HEK293 (cell line): ENCODE results near the gene COX18.

Experiments used
- CTCF ChIA-PET: fragments of 350-600 bp; formaldehyde crosslinking; extraction: SDS; loops from one replicate; lab custom pipeline; 2021; ENCODE audit warnings: antibody characterized with exemption; lab: Yijun Ruan, JAX
- POLR2A ChIA-PET: fragments of 300-600 bp; formaldehyde crosslinking; extraction: SDS; loops from one replicate; lab custom pipeline; 2020; ENCODE audit warnings: antibody characterized with exemption, inconsistent platforms; lab: Yijun Ruan, JAX
- H3K27ac ChIP-seq: fragments of 200-500 bp; sonication (Bioruptor generic); 2 replicates; pipeline ENCODE4 v1.5.1; 2014; ENCODE audit warnings: low read depth, low read length, control low read depth, inconsistent platforms; ENCODE audit errors: extremely low read depth
- H3K36me3 ChIP-seq, 2 experiments: fragments of 200-500 bp in 1 of 2; sonication (Bioruptor generic) in 1 of 2; 1 replicate in 1 of 2; 2 replicates in 1 of 2; pipeline ENCODE4 v1.5.1; 2014 to 2017; ENCODE audit warnings: inconsistent platforms in 2 of 2, low read length in 2 of 2; ENCODE audit not compliant: control insufficient read depth in 2 of 2, insufficient read depth in 1 of 2
- H3K4me1 ChIP-seq: fragments of 200-500 bp; sonication (Bioruptor generic); 2 replicates; pipeline ENCODE4 v1.5.1; 2014; ENCODE audit warnings: mild to moderate bottlenecking, low read length, inconsistent platforms; ENCODE audit not compliant: control insufficient read depth, insufficient read depth
- H3K4me3 ChIP-seq: 2 replicates; pipeline ENCODE4 v1.5.1; 2011; ENCODE audit warnings: low read depth, mild to moderate bottlenecking, control low read depth, low read length, moderate library complexity
- H3K9me3 ChIP-seq: fragments of 200-500 bp; sonication (Bioruptor generic); 2 replicates; pipeline ENCODE4 v1.5.1; 2014; ENCODE audit warnings: low read depth, low read length, inconsistent platforms; ENCODE audit not compliant: control insufficient read depth, insufficient read depth
- FEZF1 ChIP-seq: fragments of 450-650 bp; formaldehyde crosslinking; IDR thresholded peaks from 2 replicates; pipeline ENCODE4 v1.5.1; 2016; ENCODE audit warnings: missing biosample characterization, missing genetic modification characterization
- PRDM1 ChIP-seq: fragments of 450-650 bp; formaldehyde crosslinking; IDR thresholded peaks from 2 replicates; pipeline ENCODE4; 2016; ENCODE audit warnings: missing biosample characterization, missing genetic modification characterization
- TRIM28 ChIP-seq: IDR thresholded peaks from 2 replicates; pipeline ENCODE4 v1.6.1; 2011; ENCODE audit warnings: low read length, control low read depth, borderline replicate concordance
- ZBTB21 ChIP-seq: fragments of 450-650 bp; formaldehyde crosslinking; IDR thresholded peaks from 2 replicates; pipeline ENCODE4 v1.5.1; 2017; ENCODE audit warnings: missing biosample characterization, missing genetic modification characterization
- ZNF239 ChIP-seq: fragments of 450-650 bp; formaldehyde crosslinking; IDR thresholded peaks from 2 replicates; pipeline ENCODE4 v1.5.1; 2016; ENCODE audit warnings: missing biosample characterization, missing genetic modification characterization
- ZNF24 ChIP-seq: fragments of 450-650 bp; formaldehyde crosslinking; IDR thresholded peaks from 2 replicates; pipeline ENCODE4 v1.5.1; 2016; ENCODE audit warnings: missing biosample characterization, missing genetic modification characterization
- ZNF335 ChIP-seq: fragments of 450-650 bp; formaldehyde crosslinking; conservative IDR thresholded peaks from 2 replicates; pipeline ENCODE4 v1.5.1; 2016; ENCODE audit warnings: missing biosample characterization, missing genetic modification characterization
- ZNF341 ChIP-seq: fragments of 450-650 bp; formaldehyde crosslinking; IDR thresholded peaks from 2 replicates; pipeline ENCODE4; 2016; ENCODE audit warnings: low read depth, missing biosample characterization, missing genetic modification characterization
- ZNF660 ChIP-seq: fragments of 450-650 bp; IDR thresholded peaks from 2 replicates; pipeline ENCODE4 v1.5.1; 2018; ENCODE audit warnings: missing biosample characterization, mild to moderate bottlenecking, missing genetic modification characterization
- ZNF664 ChIP-seq: fragments of 450-650 bp; formaldehyde crosslinking; IDR thresholded peaks from 2 replicates; pipeline ENCODE4 v1.5.1; 2016; ENCODE audit warnings: missing biosample characterization, missing genetic modification characterization
- TF ChIP-seq, protein P1 (sequence below): fragments of 450-650 bp; formaldehyde crosslinking; IDR thresholded peaks from 2 replicates; pipeline ENCODE4 v1.5.1; 2016; ENCODE audit warnings: missing biosample characterization, missing genetic modification characterization
- TF ChIP-seq, protein P2 (sequence below): fragments of 450-650 bp; formaldehyde crosslinking; IDR thresholded peaks from 2 replicates; pipeline ENCODE4 v1.5.1; 2016; ENCODE audit warnings: missing biosample characterization, missing genetic modification characterization
- TF ChIP-seq, protein P3 (sequence below): fragments of 450-650 bp; formaldehyde crosslinking; IDR thresholded peaks from 2 replicates; pipeline ENCODE4 v1.5.1; 2016; ENCODE audit warnings: missing biosample characterization, missing genetic modification characterization
- TF ChIP-seq, protein P4 (sequence below): fragments of 450-650 bp; formaldehyde crosslinking; IDR thresholded peaks from 2 replicates; pipeline ENCODE4 v1.5.1; 2016; ENCODE audit warnings: missing biosample characterization, missing genetic modification characterization
- TF ChIP-seq, protein P5 (sequence below): fragments of 450-650 bp; formaldehyde crosslinking; IDR thresholded peaks from 2 replicates; pipeline ENCODE4 v1.5.1; 2016; ENCODE audit warnings: missing biosample characterization, missing genetic modification characterization
- TF ChIP-seq, protein P6 (sequence below): fragments of 450-650 bp; formaldehyde crosslinking; IDR thresholded peaks from 2 replicates; pipeline ENCODE4 v1.5.1; 2016; ENCODE audit warnings: missing biosample characterization, missing genetic modification characterization

The COX18 gene, protein sequence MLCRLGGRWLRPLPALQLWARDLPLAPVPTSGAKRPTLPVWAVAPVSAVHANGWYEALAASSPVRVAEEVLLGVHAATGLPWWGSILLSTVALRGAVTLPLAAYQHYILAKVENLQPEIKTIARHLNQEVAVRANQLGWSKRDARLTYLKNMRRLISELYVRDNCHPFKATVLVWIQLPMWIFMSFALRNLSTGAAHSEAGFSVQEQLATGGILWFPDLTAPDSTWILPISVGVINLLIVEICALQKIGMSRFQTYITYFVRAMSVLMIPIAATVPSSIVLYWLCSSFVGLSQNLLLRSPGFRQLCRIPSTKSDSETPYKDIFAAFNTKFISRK

DNA sequence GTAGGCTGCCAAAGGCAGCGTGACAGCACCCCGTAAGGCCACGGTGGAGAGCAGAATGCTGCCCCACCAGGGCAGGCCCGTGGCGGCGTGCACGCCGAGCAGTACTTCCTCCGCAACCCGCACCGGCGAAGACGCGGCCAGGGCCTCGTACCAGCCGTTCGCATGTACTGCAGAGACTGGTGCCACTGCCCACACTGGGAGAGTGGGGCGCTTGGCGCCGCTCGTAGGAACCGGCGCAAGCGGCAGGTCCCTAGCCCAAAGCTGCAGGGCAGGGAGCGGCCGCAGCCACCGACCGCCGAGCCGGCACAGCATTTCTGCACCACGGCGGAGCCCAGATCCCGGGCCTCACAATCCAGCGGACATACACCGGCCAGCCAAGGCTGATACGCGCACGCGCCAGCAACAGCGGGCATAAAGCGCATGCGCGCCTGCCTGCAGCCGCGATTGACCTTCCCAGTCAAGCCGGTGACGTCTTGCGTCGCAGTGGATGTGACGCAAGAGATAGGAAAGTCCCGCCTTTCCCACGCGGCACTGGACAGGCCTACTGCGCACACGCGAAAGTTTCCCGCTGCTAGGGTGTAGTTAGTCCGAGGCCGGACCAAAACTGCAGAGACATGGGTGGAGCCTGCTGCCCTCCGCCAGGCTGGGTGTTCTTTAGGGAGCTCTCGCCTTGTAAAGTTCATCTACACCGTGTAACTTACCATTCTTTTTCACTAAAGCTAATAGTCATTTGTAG lies at the start of gene COX18:
COX18 (minus strand) TSS at position 379 of the 736 bp plus-strand sequence; CDS start at position 312, 67 bp downstream.
- H3K4me1 ChIP-seq, result no peaks in the 10 kb centered on the region
- H3K36me3 ChIP-seq, result peaks cover 0 to 42% of the 10 kb centered on the region in 2 experiments; a peak in 2 of 3 replicates
- H3K4me3 ChIP-seq, result peak within 1 kb of the TSS; percentile 73
- ChIA-PET POLR2A (interaction anchor here (1.7 kb wide), 1 partner anchor 190 kb away, joined by 11 read pairs; the partner anchor contains the start of gene ANKRD17), CTCF (no interaction called here)
- peak within 1 kb of the TSS; percentile 81 for H3K27ac ChIP-seq
- H3K9me3 ChIP-seq, result no peaks in the 10 kb centered on the region
- TF ChIP-seq, protein P1, sequence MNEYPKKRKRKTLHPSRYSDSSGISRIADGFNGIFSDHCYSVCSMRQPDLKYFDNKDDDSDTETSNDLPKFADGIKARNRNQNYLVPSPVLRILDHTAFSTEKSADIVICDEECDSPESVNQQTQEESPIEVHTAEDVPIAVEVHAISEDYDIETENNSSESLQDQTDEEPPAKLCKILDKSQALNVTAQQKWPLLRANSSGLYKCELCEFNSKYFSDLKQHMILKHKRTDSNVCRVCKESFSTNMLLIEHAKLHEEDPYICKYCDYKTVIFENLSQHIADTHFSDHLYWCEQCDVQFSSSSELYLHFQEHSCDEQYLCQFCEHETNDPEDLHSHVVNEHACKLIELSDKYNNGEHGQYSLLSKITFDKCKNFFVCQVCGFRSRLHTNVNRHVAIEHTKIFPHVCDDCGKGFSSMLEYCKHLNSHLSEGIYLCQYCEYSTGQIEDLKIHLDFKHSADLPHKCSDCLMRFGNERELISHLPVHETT (tag by site-specific recombination), result no peak
- TF ChIP-seq, protein P2, sequence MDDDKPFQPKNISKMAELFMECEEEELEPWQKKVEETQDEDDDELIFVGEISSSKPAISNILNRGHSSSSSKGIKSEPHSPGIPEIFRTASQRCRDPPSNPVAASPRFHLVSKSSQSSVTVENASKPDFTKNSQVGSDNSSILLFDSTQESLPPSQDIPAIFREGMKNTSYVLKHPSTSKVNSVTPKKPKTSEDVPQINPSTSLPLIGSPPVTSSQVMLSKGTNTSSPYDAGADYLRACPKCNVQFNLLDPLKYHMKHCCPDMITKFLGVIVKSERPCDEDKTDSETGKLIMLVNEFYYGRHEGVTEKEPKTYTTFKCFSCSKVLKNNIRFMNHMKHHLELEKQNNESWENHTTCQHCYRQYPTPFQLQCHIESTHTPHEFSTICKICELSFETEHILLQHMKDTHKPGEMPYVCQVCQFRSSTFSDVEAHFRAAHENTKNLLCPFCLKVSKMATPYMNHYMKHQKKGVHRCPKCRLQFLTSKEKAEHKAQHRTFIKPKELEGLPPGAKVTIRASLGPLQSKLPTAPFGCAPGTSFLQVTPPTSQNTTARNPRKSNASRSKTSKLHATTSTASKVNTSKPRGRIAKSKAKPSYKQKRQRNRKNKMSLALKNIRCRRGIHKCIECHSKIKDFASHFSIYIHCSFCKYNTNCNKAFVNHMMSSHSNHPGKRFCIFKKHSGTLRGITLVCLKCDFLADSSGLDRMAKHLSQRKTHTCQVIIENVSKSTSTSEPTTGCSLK (tag by site-specific recombination), result no peak
- TF ChIP-seq, protein P3, sequence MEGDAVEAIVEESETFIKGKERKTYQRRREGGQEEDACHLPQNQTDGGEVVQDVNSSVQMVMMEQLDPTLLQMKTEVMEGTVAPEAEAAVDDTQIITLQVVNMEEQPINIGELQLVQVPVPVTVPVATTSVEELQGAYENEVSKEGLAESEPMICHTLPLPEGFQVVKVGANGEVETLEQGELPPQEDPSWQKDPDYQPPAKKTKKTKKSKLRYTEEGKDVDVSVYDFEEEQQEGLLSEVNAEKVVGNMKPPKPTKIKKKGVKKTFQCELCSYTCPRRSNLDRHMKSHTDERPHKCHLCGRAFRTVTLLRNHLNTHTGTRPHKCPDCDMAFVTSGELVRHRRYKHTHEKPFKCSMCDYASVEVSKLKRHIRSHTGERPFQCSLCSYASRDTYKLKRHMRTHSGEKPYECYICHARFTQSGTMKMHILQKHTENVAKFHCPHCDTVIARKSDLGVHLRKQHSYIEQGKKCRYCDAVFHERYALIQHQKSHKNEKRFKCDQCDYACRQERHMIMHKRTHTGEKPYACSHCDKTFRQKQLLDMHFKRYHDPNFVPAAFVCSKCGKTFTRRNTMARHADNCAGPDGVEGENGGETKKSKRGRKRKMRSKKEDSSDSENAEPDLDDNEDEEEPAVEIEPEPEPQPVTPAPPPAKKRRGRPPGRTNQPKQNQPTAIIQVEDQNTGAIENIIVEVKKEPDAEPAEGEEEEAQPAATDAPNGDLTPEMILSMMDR (tag by site-specific recombination), result peak; percentile 90
- TF ChIP-seq ZNF341 (tag by site-specific recombination), result peak; percentile 38; the same call in 1 of the 2 replicates
- TF ChIP-seq, protein P4, sequence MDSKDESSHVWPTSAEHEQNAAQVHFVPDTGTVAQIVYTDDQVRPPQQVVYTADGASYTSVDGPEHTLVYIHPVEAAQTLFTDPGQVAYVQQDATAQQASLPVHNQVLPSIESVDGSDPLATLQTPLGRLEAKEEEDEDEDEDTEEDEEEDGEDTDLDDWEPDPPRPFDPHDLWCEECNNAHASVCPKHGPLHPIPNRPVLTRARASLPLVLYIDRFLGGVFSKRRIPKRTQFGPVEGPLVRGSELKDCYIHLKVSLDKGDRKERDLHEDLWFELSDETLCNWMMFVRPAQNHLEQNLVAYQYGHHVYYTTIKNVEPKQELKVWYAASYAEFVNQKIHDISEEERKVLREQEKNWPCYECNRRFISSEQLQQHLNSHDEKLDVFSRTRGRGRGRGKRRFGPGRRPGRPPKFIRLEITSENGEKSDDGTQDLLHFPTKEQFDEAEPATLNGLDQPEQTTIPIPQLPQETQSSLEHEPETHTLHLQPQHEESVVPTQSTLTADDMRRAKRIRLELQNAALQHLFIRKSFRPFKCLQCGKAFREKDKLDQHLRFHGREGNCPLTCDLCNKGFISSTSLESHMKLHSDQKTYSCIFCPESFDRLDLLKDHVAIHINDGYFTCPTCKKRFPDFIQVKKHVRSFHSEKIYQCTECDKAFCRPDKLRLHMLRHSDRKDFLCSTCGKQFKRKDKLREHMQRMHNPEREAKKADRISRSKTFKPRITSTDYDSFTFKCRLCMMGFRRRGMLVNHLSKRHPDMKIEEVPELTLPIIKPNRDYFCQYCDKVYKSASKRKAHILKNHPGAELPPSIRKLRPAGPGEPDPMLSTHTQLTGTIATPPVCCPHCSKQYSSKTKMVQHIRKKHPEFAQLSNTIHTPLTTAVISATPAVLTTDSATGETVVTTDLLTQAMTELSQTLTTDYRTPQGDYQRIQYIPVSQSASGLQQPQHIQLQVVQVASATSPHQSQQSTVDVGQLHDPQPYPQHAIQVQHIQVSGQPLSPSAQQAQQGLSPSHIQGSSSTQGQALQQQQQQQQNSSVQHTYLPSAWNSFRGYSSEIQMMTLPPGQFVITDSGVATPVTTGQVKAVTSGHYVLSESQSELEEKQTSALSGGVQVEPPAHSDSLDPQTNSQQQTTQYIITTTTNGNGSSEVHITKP (tag by site-specific recombination), result peak; percentile 98
- peak; percentile 98 for TF ChIP-seq ZBTB21 (tag by site-specific recombination)
- TF ChIP-seq ZNF660 (tag by site-specific recombination), result peak; percentile 33; the same call in 1 of the 2 replicates
- TF ChIP-seq, protein P5, sequence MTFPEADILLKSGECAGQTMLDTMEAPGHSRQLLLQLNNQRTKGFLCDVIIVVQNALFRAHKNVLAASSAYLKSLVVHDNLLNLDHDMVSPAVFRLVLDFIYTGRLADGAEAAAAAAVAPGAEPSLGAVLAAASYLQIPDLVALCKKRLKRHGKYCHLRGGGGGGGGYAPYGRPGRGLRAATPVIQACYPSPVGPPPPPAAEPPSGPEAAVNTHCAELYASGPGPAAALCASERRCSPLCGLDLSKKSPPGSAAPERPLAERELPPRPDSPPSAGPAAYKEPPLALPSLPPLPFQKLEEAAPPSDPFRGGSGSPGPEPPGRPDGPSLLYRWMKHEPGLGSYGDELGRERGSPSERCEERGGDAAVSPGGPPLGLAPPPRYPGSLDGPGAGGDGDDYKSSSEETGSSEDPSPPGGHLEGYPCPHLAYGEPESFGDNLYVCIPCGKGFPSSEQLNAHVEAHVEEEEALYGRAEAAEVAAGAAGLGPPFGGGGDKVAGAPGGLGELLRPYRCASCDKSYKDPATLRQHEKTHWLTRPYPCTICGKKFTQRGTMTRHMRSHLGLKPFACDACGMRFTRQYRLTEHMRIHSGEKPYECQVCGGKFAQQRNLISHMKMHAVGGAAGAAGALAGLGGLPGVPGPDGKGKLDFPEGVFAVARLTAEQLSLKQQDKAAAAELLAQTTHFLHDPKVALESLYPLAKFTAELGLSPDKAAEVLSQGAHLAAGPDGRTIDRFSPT, result peak; percentile 71; the same call in 1 of the 2 replicates
- TF ChIP-seq ZNF335, result peak; percentile 70
- TF ChIP-seq TRIM28, result peak; percentile 49; the same call in 1 of the 2 replicates
- peak; percentile 92 for TF ChIP-seq PRDM1 (tag by site-specific recombination)
- TF ChIP-seq FEZF1, result no peak
- TF ChIP-seq, protein P6, sequence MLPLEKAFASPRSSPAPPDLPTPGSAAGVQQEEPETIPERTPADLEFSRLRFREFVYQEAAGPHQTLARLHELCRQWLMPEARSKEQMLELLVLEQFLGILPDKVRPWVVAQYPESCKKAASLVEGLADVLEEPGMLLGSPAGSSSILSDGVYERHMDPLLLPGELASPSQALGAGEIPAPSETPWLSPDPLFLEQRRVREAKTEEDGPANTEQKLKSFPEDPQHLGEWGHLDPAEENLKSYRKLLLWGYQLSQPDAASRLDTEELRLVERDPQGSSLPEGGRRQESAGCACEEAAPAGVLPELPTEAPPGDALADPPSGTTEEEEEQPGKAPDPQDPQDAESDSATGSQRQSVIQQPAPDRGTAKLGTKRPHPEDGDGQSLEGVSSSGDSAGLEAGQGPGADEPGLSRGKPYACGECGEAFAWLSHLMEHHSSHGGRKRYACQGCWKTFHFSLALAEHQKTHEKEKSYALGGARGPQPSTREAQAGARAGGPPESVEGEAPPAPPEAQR (tag by site-specific recombination), result no peak
- TF ChIP-seq ZNF239 (tag by site-specific recombination), result 0 out of 2 replicates have a peak, but pooled peaks have one; percentile 23
- TF ChIP-seq ZNF664 (tag by site-specific recombination), result no peak
- TF ChIP-seq ZNF24, result 0 out of 2 replicates have a peak, but pooled peaks have one; percentile 16
